ENCODE data around the gene EEF2. TPM values are rescaled to one million over a fixed set of nuclear protein-coding genes. Genes with fewer than 3 reads are reported as not detected.

The EEF2 gene
- total RNA-seq, 2 donors from 2014 or later, result 1,974 to 1,998 TPM

GRCh38 chr19:3995607-3996006 lies 10.3 kb upstream of the EEF2 start:
- Histone ChIP-seq H3K9me3 (no peaks in the 10 kb centered on the region), H3K27ac (no peak overlapping the region), H3K4me1 (replicated peaks) (no peaks in the 10 kb centered on the region), H3K36me3 (no peaks in the 10 kb centered on the region), H3K27me3 (replicated peaks; ENCODE audit: insufficient read depth) (no peaks in the 10 kb centered on the region), H3K4me3 (no peak overlapping the region)
- WGBS, result 59% methylated on average over 6 of the region's 6 CpGs
- DNase-seq (ENCODE audit: low spot score), result no peak
- TF ChIP-seq CTCF (IDR thresholded peaks at IDR 0.05), result no peak
- TF ChIP-seq POLR2A (IDR thresholded peaks at IDR 0.05), result no peak
- no peak for TF ChIP-seq POLR2AphosphoS5 (IDR thresholded peaks at IDR 0.05)
- intact Hi-C loops (cut with DNase I), result no loop called here

GRCh38 chr19:3990815-3991117 lies 5.5 kb upstream of the EEF2 start:
- H3K36me3 ChIP-seq, result no peaks in the 10 kb centered on the region
- TF ChIP-seq POLR2A (IDR thresholded peaks at IDR 0.05) (no peak), POLR2AphosphoS5 (IDR thresholded peaks at IDR 0.05) (no peak), CTCF (IDR thresholded peaks at IDR 0.05) (no peak)
- H3K9me3 ChIP-seq, result no peaks in the 10 kb centered on the region
- no peak overlapping the region for H3K4me3 ChIP-seq
- H3K27me3 ChIP-seq (replicated peaks; ENCODE audit: insufficient read depth), result no peaks in the 10 kb centered on the region
- intact Hi-C loops (cut with DNase I), result no loop called here
- WGBS, result 79% methylated on average over 3 of the region's 3 CpGs
- no peak for DNase-seq (ENCODE audit: low spot score)
- H3K27ac ChIP-seq, result no peak overlapping the region
- peaks cover 6% of the 10 kb centered on the region for H3K4me1 ChIP-seq (replicated peaks)

GRCh38 chr19:3987619-3988371 lies 2.5 kb upstream of the EEF2 start:
- intact Hi-C loops (cut with DNase I), result loop anchor here (5.0 kb wide), 2 partner anchors 220 to 225 kb away; partner anchors contain the start of genes APBA3 and MRPL54
- Histone ChIP-seq H3K27me3 (replicated peaks; ENCODE audit: insufficient read depth) (no peaks in the 10 kb centered on the region), H3K36me3 (peaks cover 8 to 10% of the 10 kb centered on the region in 2 donors), H3K4me3 (no peak overlapping the region), H3K4me1 (replicated peaks) (peaks cover 16% of the 10 kb centered on the region), H3K27ac (no peak overlapping the region), H3K9me3 (no peaks in the 10 kb centered on the region)
- peak; percentile 79 for DNase-seq (ENCODE audit: low spot score)
- TF ChIP-seq POLR2AphosphoS5 (IDR thresholded peaks at IDR 0.05) (peak; percentile 80), CTCF (IDR thresholded peaks at IDR 0.05) (peak; percentile 64 to 88 (median 82)), POLR2A (IDR thresholded peaks at IDR 0.05) (no peak)
- 9% methylated on average over 30 of the region's 30 CpGs for WGBS

- H3K27me3 ChIP-seq (replicated peaks; ENCODE audit: insufficient read depth), result no peaks in the 10 kb centered on the region
- no peak for DNase-seq (ENCODE audit: low spot score)
- H3K36me3 ChIP-seq, result peaks cover 21 to 24% of the 10 kb centered on the region in 2 donors
- H3K4me3 ChIP-seq, result no peak overlapping the region
- intact Hi-C loops (cut with DNase I), result loop anchor here (5.0 kb wide), 2 partner anchors 221 to 224 kb away; partner anchors contain the start of genes APBA3 and MRPL54
- TF ChIP-seq CTCF (IDR thresholded peaks at IDR 0.05), result peak; percentile 38 to 82 (median 56)
- peak; percentile 57 for TF ChIP-seq POLR2AphosphoS5 (IDR thresholded peaks at IDR 0.05)
- TF ChIP-seq POLR2A (IDR thresholded peaks at IDR 0.05), result no peak
- 4% methylated on average over 21 of the region's 21 CpGs for WGBS
- H3K4me1 ChIP-seq (replicated peaks), result peaks cover 16% of the 10 kb centered on the region
- peak overlapping the region; percentile 97 to 98 for H3K27ac ChIP-seq
- H3K9me3 ChIP-seq, result no peaks in the 10 kb centered on the region
These were observed 1.2 kb upstream of the EEF2 start for GRCh38 chr19:3986260-3987041.
